GM23338 (cell line): Measurements from ENCODE around the gene RNF167. TPM values are rescaled to one million over a fixed set of nuclear protein-coding genes. Genes with fewer than 3 reads are reported as not detected.
A peak's percentile ranks its signal among the peaks of the same experiment; 100 is the strongest.
"Not testable (repeated sequence)": the region's sequence is repeated elsewhere in the genome, so short reads cannot be mapped to it uniquely, and the experiment has no call there.

Experiments used
- ATAC-seq: fragments of 200-7000 bp; cut with Tn5 transposase; 3 replicates; pipeline ENCODE4 v1.9.1; 2020
- DNase-seq: peaks from one replicate; pipeline ENCODE4 v3.0.0-alpha.2; 2015; ENCODE audit warnings: low spot score
- H2AFZ ChIP-seq: fragments of 200-600 bp; sonication (generic); 2 replicates; pipeline ENCODE4 v1.8.0; 2016; ENCODE audit warnings: antibody characterized with exemption, mild to moderate bottlenecking, moderate library complexity
- H3F3A ChIP-seq: fragments of 200-600 bp; sonication (generic); replicated peaks from 2 replicates; pipeline ENCODE4 v1.8.0; 2017; ENCODE audit warnings: antibody characterized with exemption, mixed run types, low read depth
- H3K27ac ChIP-seq: fragments of 200-600 bp; sonication (generic); 2 replicates; pipeline ENCODE4 v1.6.1; 2016; ENCODE audit warnings: low read depth
- H3K27me3 ChIP-seq: fragments of 200-600 bp; sonication (generic); 2 replicates; pipeline ENCODE4 v1.8.0; 2016; ENCODE audit warnings: mild to moderate bottlenecking, mixed run types, moderate library complexity; ENCODE audit not compliant: insufficient read depth
- H3K36me3 ChIP-seq: fragments of 200-600 bp; sonication (generic); 2 replicates; pipeline ENCODE4 v1.8.0; 2016; ENCODE audit warnings: mild to moderate bottlenecking; ENCODE audit not compliant: insufficient read depth
- H3K4me1 ChIP-seq: fragments of 200-600 bp; sonication (generic); 2 replicates; pipeline ENCODE4 v1.8.0; 2016; ENCODE audit warnings: mild to moderate bottlenecking, moderate library complexity; ENCODE audit not compliant: insufficient read depth
- H3K4me2 ChIP-seq: fragments of 200-600 bp; sonication (generic); 2 replicates; pipeline ENCODE4 v1.7.1; 2017; ENCODE audit warnings: mixed run types
- H3K4me3 ChIP-seq: fragments of 200-600 bp; sonication (generic); 2 replicates; pipeline ENCODE4 v1.6.1; 2016; ENCODE audit warnings: mixed run types
- H3K79me2 ChIP-seq: fragments of 200-600 bp; sonication (generic); replicated peaks from 2 replicates; pipeline ENCODE4 v1.8.0; 2017; ENCODE audit warnings: mild to moderate bottlenecking; ENCODE audit not compliant: insufficient read depth
- H3K9me2 ChIP-seq: fragments of 200-600 bp; sonication (generic); 2 replicates; pipeline ENCODE4 v1.8.0; 2017; ENCODE audit not compliant: insufficient read depth
- H4K20me1 ChIP-seq: fragments of 200-600 bp; sonication (generic); replicated peaks from 2 replicates; pipeline ENCODE4 v1.8.0; 2017; ENCODE audit warnings: mild to moderate bottlenecking; ENCODE audit not compliant: insufficient read depth
- H3K27ac Mint-ChIP-seq: 2 replicates; pipeline ENCODE4 v1.8.0; 2020; ENCODE audit warnings: inconsistent platforms, mild to moderate bottlenecking, moderate library complexity, mixed read lengths
- H3K27me3 Mint-ChIP-seq: 3 replicates; pipeline ENCODE4 v1.8.0; 2022; ENCODE audit warnings: low read depth, mild to moderate bottlenecking, moderate library complexity, mixed read lengths, inconsistent platforms; ENCODE audit not compliant: insufficient read depth, poor library complexity
- H3K36me3 Mint-ChIP-seq: 3 replicates; pipeline ENCODE4 v1.8.0; 2021; ENCODE audit warnings: low read depth, mild to moderate bottlenecking, inconsistent platforms, moderate library complexity, mixed read lengths
- H3K4me1 Mint-ChIP-seq: 3 replicates; pipeline ENCODE4 v1.8.0; 2020; ENCODE audit warnings: mild to moderate bottlenecking, inconsistent platforms, mixed read lengths
- H3K4me3 Mint-ChIP-seq: 3 replicates; pipeline ENCODE4 v1.8.0; 2021; ENCODE audit warnings: moderate library complexity, mild to moderate bottlenecking, inconsistent platforms, mixed read lengths
- H3K9me3 Mint-ChIP-seq: 3 replicates; pipeline ENCODE4 v1.8.0; 2020; ENCODE audit warnings: moderate library complexity, mild to moderate bottlenecking, inconsistent platforms, mixed read lengths
- CREB1 ChIP-seq: fragments of 250-450 bp; sonication (Bioruptor Pico); IDR thresholded peaks from 2 replicates; pipeline ENCODE4 v1.5.0; 2020; ENCODE audit warnings: low read depth, mild to moderate bottlenecking, moderate library complexity
- polyA plus RNA-seq: library from polyadenylated mRNA; unstranded; fragments of >200 nt; fragmentation: Nextera tagmentation; extraction: Ambion mirVana; gene quantifications from 2 replicates; pipeline ENCODE4 v1.2.1, GENCODE V29; 2016
- total RNA-seq: library from RNA; depleted of rRNA; stranded (reverse); fragments of >200 nt; shearing (Covaris generic); gene quantifications from 2 replicates; pipeline ENCODE4 v1.2.3, GENCODE V29; 2014
- TF ChIP-seq, protein P1 (sequence below): IDR thresholded peaks from one replicate; pipeline ENCODE4 v1.6.1; 2018; ENCODE audit warnings: antibody characterized with exemption; ENCODE audit not compliant: unreplicated experiment
- TF ChIP-seq, protein P2 (sequence below), 2 experiments: fragments of 200-600 bp in 1 of 2; sonication (generic) in 1 of 2; conservative IDR thresholded peaks; 2 replicates each; pipeline versions ENCODE4 v1.5.1 to v1.6.1; 2016 to 2017; ENCODE audit warnings: antibody characterized with exemption in 2 of 2, low read depth in 2 of 2, mild to moderate bottlenecking in 2 of 2, moderate library complexity in 1 of 2

Gene RNF167
- total and polyA plus RNA-seq, 2 experiments from 2014 or later = 61.2 to 84.4 TPM

- peak overlapping the region; percentile 35; the same call in 1 of the 2 replicates for H3K27ac ChIP-seq
- peak overlapping the region; percentile 61; the same call in 1 of the 2 replicates for H3K4me2 ChIP-seq
- peak overlapping the region; percentile 70 for H2AFZ ChIP-seq
These were observed 31.2 kb upstream of the RNF167 start for GRCh38 chr17:4908711-4909496.

DNA sequence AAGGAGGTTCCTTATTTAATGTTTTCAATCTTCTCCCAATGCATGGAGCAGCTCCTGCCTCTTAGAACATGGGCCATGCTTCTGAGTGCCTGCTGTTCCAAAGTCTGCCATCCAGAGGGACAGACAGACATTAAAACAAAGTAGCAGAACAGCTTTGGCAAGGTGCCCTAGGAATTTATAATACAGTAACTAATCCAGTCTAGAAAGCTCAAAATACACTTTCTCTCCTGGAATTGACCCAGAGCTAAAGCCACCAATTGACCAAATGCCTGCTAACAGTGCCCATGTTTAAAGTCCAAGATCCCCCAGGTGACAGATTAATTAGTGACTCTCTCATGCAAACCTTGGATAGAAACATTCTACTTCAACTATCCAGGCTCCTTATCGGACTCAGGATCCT lies 26.1 kb upstream of the RNF167 start:
- H3K4me1 Mint-ChIP-seq = no peaks in the 10 kb centered on the region; the same call in 2 of the 3 replicates
- Histone ChIP-seq H3K4me3 (no peak overlapping the region), H2AFZ (no peak overlapping the region), H3K4me2 (no peak overlapping the region), H3K79me2 (no peaks in the 10 kb centered on the region), H3K27ac (no peak overlapping the region), H3K36me3 (no peaks in the 10 kb centered on the region), H3K9me2 (no peaks in the 10 kb centered on the region), H3K27me3 (no peaks in the 10 kb centered on the region), H3K4me1 (peaks cover 7% of the 10 kb centered on the region), H4K20me1 (no peaks in the 10 kb centered on the region), H3F3A (no peaks in the 10 kb centered on the region)
- no peak overlapping the region for H3K4me3 Mint-ChIP-seq
- TF ChIP-seq, protein P1, sequence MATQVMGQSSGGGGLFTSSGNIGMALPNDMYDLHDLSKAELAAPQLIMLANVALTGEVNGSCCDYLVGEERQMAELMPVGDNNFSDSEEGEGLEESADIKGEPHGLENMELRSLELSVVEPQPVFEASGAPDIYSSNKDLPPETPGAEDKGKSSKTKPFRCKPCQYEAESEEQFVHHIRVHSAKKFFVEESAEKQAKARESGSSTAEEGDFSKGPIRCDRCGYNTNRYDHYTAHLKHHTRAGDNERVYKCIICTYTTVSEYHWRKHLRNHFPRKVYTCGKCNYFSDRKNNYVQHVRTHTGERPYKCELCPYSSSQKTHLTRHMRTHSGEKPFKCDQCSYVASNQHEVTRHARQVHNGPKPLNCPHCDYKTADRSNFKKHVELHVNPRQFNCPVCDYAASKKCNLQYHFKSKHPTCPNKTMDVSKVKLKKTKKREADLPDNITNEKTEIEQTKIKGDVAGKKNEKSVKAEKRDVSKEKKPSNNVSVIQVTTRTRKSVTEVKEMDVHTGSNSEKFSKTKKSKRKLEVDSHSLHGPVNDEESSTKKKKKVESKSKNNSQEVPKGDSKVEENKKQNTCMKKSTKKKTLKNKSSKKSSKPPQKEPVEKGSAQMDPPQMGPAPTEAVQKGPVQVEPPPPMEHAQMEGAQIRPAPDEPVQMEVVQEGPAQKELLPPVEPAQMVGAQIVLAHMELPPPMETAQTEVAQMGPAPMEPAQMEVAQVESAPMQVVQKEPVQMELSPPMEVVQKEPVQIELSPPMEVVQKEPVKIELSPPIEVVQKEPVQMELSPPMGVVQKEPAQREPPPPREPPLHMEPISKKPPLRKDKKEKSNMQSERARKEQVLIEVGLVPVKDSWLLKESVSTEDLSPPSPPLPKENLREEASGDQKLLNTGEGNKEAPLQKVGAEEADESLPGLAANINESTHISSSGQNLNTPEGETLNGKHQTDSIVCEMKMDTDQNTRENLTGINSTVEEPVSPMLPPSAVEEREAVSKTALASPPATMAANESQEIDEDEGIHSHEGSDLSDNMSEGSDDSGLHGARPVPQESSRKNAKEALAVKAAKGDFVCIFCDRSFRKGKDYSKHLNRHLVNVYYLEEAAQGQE = no peak
- DNase-seq (no peak), ATAC-seq (no peak)
- H3K36me3 Mint-ChIP-seq = no peaks in the 10 kb centered on the region
- no peak overlapping the region for H3K27ac Mint-ChIP-seq
- H3K9me3 Mint-ChIP-seq = no peaks in the 10 kb centered on the region
- peaks cover 8% of the 10 kb centered on the region for H3K27me3 Mint-ChIP-seq

More at GRCh38 chr17:4908711-4909496, 31.2 kb upstream of the RNF167 start:
- Mint-ChIP-seq H3K36me3 (no peaks in the 10 kb centered on the region), H3K4me3 (no peak overlapping the region), H3K27me3 (peaks cover 8% of the 10 kb centered on the region), H3K4me1 (no peaks in the 10 kb centered on the region; the same call in 2 of the 3 replicates), H3K27ac (no peak overlapping the region), H3K9me3 (no peaks in the 10 kb centered on the region)
- no peak for TF ChIP-seq CREB1 (CRISPR knock-in tag)
- TF ChIP-seq, protein P2, sequence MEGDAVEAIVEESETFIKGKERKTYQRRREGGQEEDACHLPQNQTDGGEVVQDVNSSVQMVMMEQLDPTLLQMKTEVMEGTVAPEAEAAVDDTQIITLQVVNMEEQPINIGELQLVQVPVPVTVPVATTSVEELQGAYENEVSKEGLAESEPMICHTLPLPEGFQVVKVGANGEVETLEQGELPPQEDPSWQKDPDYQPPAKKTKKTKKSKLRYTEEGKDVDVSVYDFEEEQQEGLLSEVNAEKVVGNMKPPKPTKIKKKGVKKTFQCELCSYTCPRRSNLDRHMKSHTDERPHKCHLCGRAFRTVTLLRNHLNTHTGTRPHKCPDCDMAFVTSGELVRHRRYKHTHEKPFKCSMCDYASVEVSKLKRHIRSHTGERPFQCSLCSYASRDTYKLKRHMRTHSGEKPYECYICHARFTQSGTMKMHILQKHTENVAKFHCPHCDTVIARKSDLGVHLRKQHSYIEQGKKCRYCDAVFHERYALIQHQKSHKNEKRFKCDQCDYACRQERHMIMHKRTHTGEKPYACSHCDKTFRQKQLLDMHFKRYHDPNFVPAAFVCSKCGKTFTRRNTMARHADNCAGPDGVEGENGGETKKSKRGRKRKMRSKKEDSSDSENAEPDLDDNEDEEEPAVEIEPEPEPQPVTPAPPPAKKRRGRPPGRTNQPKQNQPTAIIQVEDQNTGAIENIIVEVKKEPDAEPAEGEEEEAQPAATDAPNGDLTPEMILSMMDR (conservative IDR thresholded peaks at IDR 0.05; ENCODE audit: low read depth in 2 of 2) = peak; percentile 82 to 95
- Histone ChIP-seq H3K79me2 (no peaks in the 10 kb centered on the region), H3K27me3 (no peaks in the 10 kb centered on the region), H3K4me1 (peaks cover 6% of the 10 kb centered on the region), H3K36me3 (no peaks in the 10 kb centered on the region), H4K20me1 (no peaks in the 10 kb centered on the region), H3K9me2 (no peaks in the 10 kb centered on the region), H3F3A (peaks cover 14% of the 10 kb centered on the region), H3K4me3 (no peak overlapping the region)
- peak; percentile 97 for ATAC-seq
- peak; percentile 96 for DNase-seq

GRCh38 chr17:4914551-4914950 lies 25.5 kb upstream of the RNF167 start:
- not testable (repeated sequence) for H3K9me3 Mint-ChIP-seq, H3K27me3 Mint-ChIP-seq, H3K27me3 ChIP-seq, H3K9me2 ChIP-seq, H3F3A ChIP-seq, H4K20me1 ChIP-seq, H3K4me1 Mint-ChIP-seq, H3K4me3 Mint-ChIP-seq, H3K27ac ChIP-seq, H2AFZ ChIP-seq, H3K4me3 ChIP-seq, DNase-seq, ATAC-seq, H3K36me3 ChIP-seq, H3K36me3 Mint-ChIP-seq, H3K4me2 ChIP-seq, H3K27ac Mint-ChIP-seq, H3K79me2 ChIP-seq
- peaks cover 12% of the 10 kb centered on the region for H3K4me1 ChIP-seq
